ENCODE data around the gene FAM149A.

FAM149A gene

DNA sequence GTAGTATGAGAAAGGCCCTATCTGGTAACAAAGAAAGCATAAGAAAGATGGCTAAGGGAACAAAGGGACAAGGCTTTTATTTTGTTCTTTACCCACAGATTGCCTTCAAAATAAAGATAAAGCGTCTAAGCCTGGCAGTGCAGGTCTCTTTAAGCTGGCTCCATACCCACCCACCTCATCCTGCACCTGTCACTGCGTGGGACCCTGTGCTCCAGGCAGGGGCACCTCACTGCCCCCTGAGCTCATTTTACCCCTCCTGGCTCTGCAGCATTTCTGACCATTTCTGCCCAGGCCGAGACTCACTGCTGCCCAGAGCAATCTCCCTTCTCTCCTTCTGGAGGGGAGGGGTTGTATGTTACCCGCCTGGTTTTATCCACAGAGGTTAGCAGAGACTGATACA, 85.2 kb downstream of the FAM149A start:
- no peak overlapping the region for H3K27ac ChIP-seq (ENCODE audit: extremely low read depth, low read depth, low read length)
- no peaks in the 10 kb centered on the region; the same call in 1 of the 2 replicates for H3K4me1 ChIP-seq (ENCODE audit: control insufficient read depth, insufficient read depth, low read length)
- ChIA-PET POLR2A (no interaction called here), CTCF (no interaction called here)
- no peak overlapping the region for H3K4me3 ChIP-seq (ENCODE audit: low read depth, low read length)
- TF ChIP-seq ZNF610 (tag by site-specific recombination; IDR thresholded peaks at IDR 0.05; ENCODE audit: borderline replicate concordance) (no peak), ZNF274 (IDR thresholded peaks at IDR 0.05; ENCODE audit: low read length) (no peak), ZNF274 (tag by site-specific recombination; IDR thresholded peaks at IDR 0.05; ENCODE audit: borderline replicate concordance) (no peak), SCRT2 (tag by site-specific recombination; IDR thresholded peaks at IDR 0.05) (no peak), OVOL3 (tag by site-specific recombination; IDR thresholded peaks at IDR 0.05) (no peak), HOXA7 (CRISPR knock-in tag; IDR thresholded peaks at IDR 0.05; ENCODE audit: borderline replicate concordance) (no peak), ZNF175 (tag by site-specific recombination; IDR thresholded peaks at IDR 0.05) (no peak), ZNF473 (tag by site-specific recombination; IDR thresholded peaks at IDR 0.05) (no peak), ZNF10 (tag by site-specific recombination; IDR thresholded peaks at IDR 0.05) (no peak), ZNF341 (tag by site-specific recombination; IDR thresholded peaks at IDR 0.05; ENCODE audit: low read depth) (no peak), HOXD13 (CRISPR knock-in tag; IDR thresholded peaks at IDR 0.05; ENCODE audit: borderline replicate concordance) (no peak), ZNF510 (tag by site-specific recombination; IDR thresholded peaks at IDR 0.05; ENCODE audit: insufficient replicate concordance) (no peak), ZNF114 (tag by site-specific recombination; IDR thresholded peaks at IDR 0.05) (no peak), ZNF658 (tag by site-specific recombination; IDR thresholded peaks at IDR 0.05) (no peak), REPIN1 (tag by site-specific recombination; IDR thresholded peaks at IDR 0.05; ENCODE audit: low read depth) (no peak), ZNF433 (tag by site-specific recombination; IDR thresholded peaks at IDR 0.05; ENCODE audit: low read depth) (no peak), ZFHX2 (tag by site-specific recombination; conservative IDR thresholded peaks at IDR 0.05) (no peak), ZNF558 (tag by site-specific recombination; IDR thresholded peaks at IDR 0.05) (no peak), ZNF138 (tag by site-specific recombination; IDR thresholded peaks at IDR 0.05; ENCODE audit: borderline replicate concordance) (no peak), ZNF350 (tag by site-specific recombination; IDR thresholded peaks at IDR 0.05) (no peak)
- H3K9me3 ChIP-seq (ENCODE audit: control insufficient read depth, insufficient read depth, low read depth, low read length): no peaks in the 10 kb centered on the region
- no peaks in the 10 kb centered on the region for H3K36me3 ChIP-seq (ENCODE audit: control insufficient read depth in 2 of 2, insufficient read depth in 1 of 2, low read length in 2 of 2)

DNA sequence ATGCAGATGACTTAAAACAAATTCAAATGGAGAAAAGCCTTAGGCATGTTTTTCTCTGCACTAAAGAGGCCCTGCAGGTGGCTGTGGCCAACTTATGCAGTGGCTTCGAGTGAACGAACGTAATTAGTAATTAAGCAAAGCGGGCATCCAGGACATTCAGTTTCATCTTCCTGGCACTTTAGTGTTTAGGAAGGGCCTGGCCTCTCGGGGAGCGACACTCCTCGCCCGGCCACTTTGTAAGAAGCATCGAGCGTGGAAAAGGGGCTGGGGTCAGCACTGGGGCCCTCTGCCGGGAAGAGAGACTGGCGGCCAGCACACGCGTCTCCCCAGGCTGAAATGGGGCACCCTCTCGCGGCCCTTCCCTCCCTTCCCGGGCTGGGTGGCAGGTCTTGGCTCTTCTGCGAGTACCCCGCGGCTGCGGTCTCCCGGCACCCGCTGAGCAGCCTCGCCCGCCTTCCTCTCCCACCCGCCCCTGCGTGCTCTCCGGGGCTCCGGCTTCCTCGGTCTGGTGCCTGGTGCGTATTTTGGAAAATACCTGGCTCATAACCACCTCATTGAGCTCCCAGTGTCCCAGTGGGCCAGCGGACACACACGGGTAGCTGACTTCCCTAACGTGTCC, 86.2 kb downstream of the FAM149A start:
- H3K27ac ChIP-seq (ENCODE audit: extremely low read depth, low read depth, low read length): peak overlapping the region; percentile 84
- H3K9me3 ChIP-seq (ENCODE audit: control insufficient read depth, insufficient read depth, low read depth, low read length): no peaks in the 10 kb centered on the region
- H3K4me1 ChIP-seq (ENCODE audit: control insufficient read depth, insufficient read depth, low read length): no peaks in the 10 kb centered on the region; the same call in 1 of the 2 replicates
- H3K4me3 ChIP-seq (ENCODE audit: low read depth, low read length): peak overlapping the region; percentile 77
- ChIA-PET POLR2A (interaction anchor here (1.2 to 1.6 kb wide), 2 partner anchors 12 to 123 kb away, joined by 3 read pairs; no protein-coding TSS in a partner anchor), CTCF (interaction anchor here (1.0 kb wide), 1 partner anchor 85 kb away, joined by 3 read pairs; no protein-coding TSS in a partner anchor)
- no peaks in the 10 kb centered on the region for H3K36me3 ChIP-seq (ENCODE audit: control insufficient read depth in 2 of 2, insufficient read depth in 1 of 2, low read length in 2 of 2)
- TF ChIP-seq, protein P1, sequence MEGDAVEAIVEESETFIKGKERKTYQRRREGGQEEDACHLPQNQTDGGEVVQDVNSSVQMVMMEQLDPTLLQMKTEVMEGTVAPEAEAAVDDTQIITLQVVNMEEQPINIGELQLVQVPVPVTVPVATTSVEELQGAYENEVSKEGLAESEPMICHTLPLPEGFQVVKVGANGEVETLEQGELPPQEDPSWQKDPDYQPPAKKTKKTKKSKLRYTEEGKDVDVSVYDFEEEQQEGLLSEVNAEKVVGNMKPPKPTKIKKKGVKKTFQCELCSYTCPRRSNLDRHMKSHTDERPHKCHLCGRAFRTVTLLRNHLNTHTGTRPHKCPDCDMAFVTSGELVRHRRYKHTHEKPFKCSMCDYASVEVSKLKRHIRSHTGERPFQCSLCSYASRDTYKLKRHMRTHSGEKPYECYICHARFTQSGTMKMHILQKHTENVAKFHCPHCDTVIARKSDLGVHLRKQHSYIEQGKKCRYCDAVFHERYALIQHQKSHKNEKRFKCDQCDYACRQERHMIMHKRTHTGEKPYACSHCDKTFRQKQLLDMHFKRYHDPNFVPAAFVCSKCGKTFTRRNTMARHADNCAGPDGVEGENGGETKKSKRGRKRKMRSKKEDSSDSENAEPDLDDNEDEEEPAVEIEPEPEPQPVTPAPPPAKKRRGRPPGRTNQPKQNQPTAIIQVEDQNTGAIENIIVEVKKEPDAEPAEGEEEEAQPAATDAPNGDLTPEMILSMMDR (tag by site-specific recombination; IDR thresholded peaks at IDR 0.05): peak; percentile 70
- TF ChIP-seq ZNF341 (tag by site-specific recombination; IDR thresholded peaks at IDR 0.05; ENCODE audit: low read depth) (peak; percentile 97), ZBTB20 (tag by site-specific recombination; IDR thresholded peaks at IDR 0.05) (peak; percentile 81; the same call in 1 of the 2 replicates), ZNF585B (tag by site-specific recombination; IDR thresholded peaks at IDR 0.05) (peak; percentile 97), ZNF664 (tag by site-specific recombination; IDR thresholded peaks at IDR 0.05) (no peak), ZNF350 (tag by site-specific recombination; IDR thresholded peaks at IDR 0.05) (no peak), MZF1 (tag by site-specific recombination; IDR thresholded peaks at IDR 0.05; ENCODE audit: borderline replicate concordance) (no peak; the same call in 1 of the 2 replicates), ZNF433 (tag by site-specific recombination; IDR thresholded peaks at IDR 0.05; ENCODE audit: low read depth) (no peak), ZNF169 (tag by site-specific recombination; IDR thresholded peaks at IDR 0.05) (no peak), ZNF138 (tag by site-specific recombination; IDR thresholded peaks at IDR 0.05; ENCODE audit: borderline replicate concordance) (no peak), ZNF76 (tag by site-specific recombination; IDR thresholded peaks at IDR 0.05; ENCODE audit: borderline replicate concordance, low read depth) (peak; percentile 24; the same call in 1 of the 2 replicates), ZNF274 (IDR thresholded peaks at IDR 0.05; ENCODE audit: low read length) (no peak), ZNF274 (tag by site-specific recombination; IDR thresholded peaks at IDR 0.05; ENCODE audit: borderline replicate concordance) (no peak)
- TF ChIP-seq, protein P2, sequence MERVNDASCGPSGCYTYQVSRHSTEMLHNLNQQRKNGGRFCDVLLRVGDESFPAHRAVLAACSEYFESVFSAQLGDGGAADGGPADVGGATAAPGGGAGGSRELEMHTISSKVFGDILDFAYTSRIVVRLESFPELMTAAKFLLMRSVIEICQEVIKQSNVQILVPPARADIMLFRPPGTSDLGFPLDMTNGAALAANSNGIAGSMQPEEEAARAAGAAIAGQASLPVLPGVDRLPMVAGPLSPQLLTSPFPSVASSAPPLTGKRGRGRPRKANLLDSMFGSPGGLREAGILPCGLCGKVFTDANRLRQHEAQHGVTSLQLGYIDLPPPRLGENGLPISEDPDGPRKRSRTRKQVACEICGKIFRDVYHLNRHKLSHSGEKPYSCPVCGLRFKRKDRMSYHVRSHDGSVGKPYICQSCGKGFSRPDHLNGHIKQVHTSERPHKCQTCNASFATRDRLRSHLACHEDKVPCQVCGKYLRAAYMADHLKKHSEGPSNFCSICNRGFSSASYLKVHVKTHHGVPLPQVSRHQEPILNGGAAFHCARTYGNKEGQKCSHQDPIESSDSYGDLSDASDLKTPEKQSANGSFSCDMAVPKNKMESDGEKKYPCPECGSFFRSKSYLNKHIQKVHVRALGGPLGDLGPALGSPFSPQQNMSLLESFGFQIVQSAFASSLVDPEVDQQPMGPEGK (tag by site-specific recombination; IDR thresholded peaks at IDR 0.05): no peak
- TF ChIP-seq, protein P3, sequence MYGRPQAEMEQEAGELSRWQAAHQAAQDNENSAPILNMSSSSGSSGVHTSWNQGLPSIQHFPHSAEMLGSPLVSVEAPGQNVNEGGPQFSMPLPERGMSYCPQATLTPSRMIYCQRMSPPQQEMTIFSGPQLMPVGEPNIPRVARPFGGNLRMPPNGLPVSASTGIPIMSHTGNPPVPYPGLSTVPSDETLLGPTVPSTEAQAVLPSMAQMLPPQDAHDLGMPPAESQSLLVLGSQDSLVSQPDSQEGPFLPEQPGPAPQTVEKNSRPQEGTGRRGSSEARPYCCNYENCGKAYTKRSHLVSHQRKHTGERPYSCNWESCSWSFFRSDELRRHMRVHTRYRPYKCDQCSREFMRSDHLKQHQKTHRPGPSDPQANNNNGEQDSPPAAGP (tag by site-specific recombination; IDR thresholded peaks at IDR 0.05): no peak

Measured in HEK293 (cell line).